ENCODE measurements around the gene TMEM69. TPM values are rescaled to one million over a fixed set of nuclear protein-coding genes. Genes with fewer than 3 reads are reported as not detected.

TMEM69 gene
- total and polyA plus RNA-seq, 2 of the 13 experiments (the other 11 are each of a cell fraction or from before 2014, with no cell fraction given) = 25.4 to 135 TPM

- TF ChIP-seq ZKSCAN8 (CRISPR knock-in tag; IDR thresholded peaks at IDR 0.05; ENCODE audit: borderline replicate concordance) (no peak), PRDM4 (CRISPR knock-in tag; IDR thresholded peaks at IDR 0.05; ENCODE audit: borderline replicate concordance) (no peak), JARID2 (CRISPR knock-in tag; IDR thresholded peaks at IDR 0.05; ENCODE audit: insufficient replicate concordance) (no peak), ZNF710 (CRISPR knock-in tag; IDR thresholded peaks at IDR 0.05; ENCODE audit: borderline replicate concordance) (no peak)
Measured at GRCh38 chr1:45667321-45668111, 20.5 kb upstream of the TMEM69 start (continued).

GRCh38 chr1:45668526-45668925 is 19.5 kb upstream of the TMEM69 start:
- WGBS (ENCODE audit: low lambda C conversion rate) = 95% methylated on average over 4 of the region's 4 CpGs
- H3K27me3 ChIP-seq (ENCODE audit: control insufficient read depth in 1 of 2, insufficient read depth in 2 of 2, low read length in 2 of 2) = no peaks in the 10 kb centered on the region
- no peak overlapping the region for H2AFZ ChIP-seq (ENCODE audit: low read length)
- H3K27ac ChIP-seq (ENCODE audit: extremely low read length, insufficient read depth, low read length) = no peak overlapping the region
- H3K4me1 ChIP-seq (ENCODE audit: insufficient read depth, low read length) = peaks cover 33% of the 10 kb centered on the region
- no peak for ATAC-seq
- in situ Hi-C loops (cut with HindIII; ENCODE audit: extremely low pct_ligation_motif_present, low pct_unique_long_range_greater_than_20kb) (no loop called here), intact Hi-C loops (cut with micrococcal nuclease; ENCODE audit: unreplicated experiment) (no loop called here)
- no peak overlapping the region for H3K4me2 ChIP-seq (ENCODE audit: low read depth, low read length)
- TF ChIP-seq PAXIP1 (CRISPR knock-in tag; conservative IDR thresholded peaks at IDR 0.05) (no peak), RBM22 (optimal IDR thresholded peaks at IDR 0.05; ENCODE audit: low read length) (peak; percentile 21)
- no peak overlapping the region for H3K9ac ChIP-seq (ENCODE audit: insufficient read depth, low read depth, low read length)
- no peak for DNase-seq (ENCODE audit: low spot score)
- FAIRE-seq = no peak
- POLR2A ChIA-PET = no interaction called here
- peaks cover 0 to 7% of the 10 kb centered on the region in 2 experiments; a peak in 1 of 5 replicates for H3K36me3 ChIP-seq (replicated peaks in 1 of 2; ENCODE audit: control insufficient read depth in 1 of 2, insufficient read depth in 2 of 2, low read length in 2 of 2)
- H4K20me1 ChIP-seq (ENCODE audit: insufficient read depth, low read length) = peaks cover 88% of the 10 kb centered on the region
- CTCF ChIA-PET (ENCODE audit: low intra/inter-chr PET ratio, low total read pairs) = no interaction called here
- H3K4me3 ChIP-seq (replicated peaks in 1 of 3; ENCODE audit: insufficient read depth in 1 of 3, low read depth in 2 of 3, low read length in 3 of 3) = no peak overlapping the region
- peaks cover 96% of the 10 kb centered on the region for H3K79me2 ChIP-seq (ENCODE audit: insufficient read depth, low read length)
- H3K9me3 ChIP-seq (ENCODE audit: low read length) = no peaks in the 10 kb centered on the region
- no TSS peak for BruUV-seq (replicated peaks)

All from HepG2 (cell line).